ENCODE measurements around the gene ZBTB20. TPM values are rescaled to one million over a fixed set of nuclear protein-coding genes. Genes with fewer than 3 reads are reported as not detected.
A peak's percentile ranks its signal among the peaks of the same experiment; 100 is the strongest.

Gene ZBTB20
- total and polyA plus RNA-seq, 2 of the 4 experiments (the other 2 are of a cell fraction), result 0.75 to 14.7 TPM

DNA sequence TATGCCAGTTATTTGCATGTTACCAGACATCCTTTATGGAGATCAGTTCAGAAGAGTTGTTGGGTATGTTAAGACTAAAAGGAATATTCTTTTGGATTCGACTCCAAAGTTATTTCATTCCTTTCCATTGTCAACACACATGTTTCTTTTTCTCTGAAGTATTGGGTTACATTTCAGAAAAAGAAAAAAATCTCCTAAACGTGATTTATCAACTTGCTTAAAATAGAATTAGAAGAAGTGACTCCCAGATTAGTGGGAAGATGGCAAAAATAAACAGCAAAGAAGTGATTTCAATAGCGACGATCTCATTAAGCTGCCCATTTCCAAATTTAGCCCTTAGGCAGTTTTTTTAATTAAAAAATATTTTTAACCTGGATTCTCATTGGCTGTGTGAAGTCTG lies 767.8 kb downstream of the ZBTB20 start:
- Histone ChIP-seq H2AK5ac (ENCODE audit: low read depth, low read length) (no peak overlapping the region), H2BK120ac (ENCODE audit: low read depth, low read length) (no peak overlapping the region), H3K27ac (ENCODE audit: insufficient read depth, low read length) (no peak overlapping the region), H3K4me3 (ENCODE audit: insufficient read depth, low read depth, low read length) (no peak overlapping the region), H3K36me3 (ENCODE audit: control insufficient read depth, insufficient read depth, low read length) (peaks cover 5% of the 10 kb centered on the region), H3K9me3 (ENCODE audit: control insufficient read depth, insufficient read depth, low read length) (no peaks in the 10 kb centered on the region), H3K9ac (ENCODE audit: low read depth, low read length) (no peak overlapping the region), H4K20me1 (ENCODE audit: insufficient read depth, low read length) (peaks cover 3% of the 10 kb centered on the region; the same call in 1 of the 2 replicates), H3K4me2 (ENCODE audit: low read depth, low read length) (no peak overlapping the region; the same call in 1 of the 2 replicates), H2BK5ac (ENCODE audit: low read depth, low read length, poor library complexity, severe bottlenecking) (peak overlapping the region; percentile 81), H2AK9ac (replicated peaks; ENCODE audit: low read depth, low read length, poor library complexity) (no peak overlapping the region), H3K14ac (replicated peaks; ENCODE audit: low read depth, low read length) (no peak overlapping the region), H3K9me1 (ENCODE audit: insufficient read depth, low read length) (peaks cover 12% of the 10 kb centered on the region), H4K8ac (ENCODE audit: low read depth in 2 of 2, low read length in 2 of 2) (no peak overlapping the region), H4K5ac (ENCODE audit: low read depth, low read length) (no peak overlapping the region), H4K91ac (ENCODE audit: insufficient read depth, low read depth, low read length) (no peak overlapping the region), H2BK15ac (ENCODE audit: low read depth, low read length) (no peak overlapping the region), H3K56ac (ENCODE audit: extremely low read depth, insufficient read depth, low read length) (no peak overlapping the region; the same call in 1 of the 2 replicates), H3K23ac (ENCODE audit: low read depth, low read length) (no peak overlapping the region), H3K18ac (ENCODE audit: low read depth, low read length) (no peak overlapping the region), H3K27me3 (ENCODE audit: control insufficient read depth, insufficient read depth, low read length) (no peaks in the 10 kb centered on the region), H2BK20ac (ENCODE audit: low read depth, low read length) (no peak overlapping the region), H3K79me1 (ENCODE audit: low read depth in 1 of 2, low read length in 2 of 2) (peaks cover 6 to 19% of the 10 kb centered on the region in 2 experiments; a peak in 3 of 4 replicates), H3K4me1 (ENCODE audit: control insufficient read depth, insufficient read depth, low read length) (peaks cover 11% of the 10 kb centered on the region), H2AFZ (replicated peaks; ENCODE audit: low read length, poor library complexity) (no peak overlapping the region), H3K4ac (ENCODE audit: low read depth, low read length) (no peak overlapping the region)
- in situ Hi-C loops (cut with MboI; ENCODE audit: low sequenced_read_pairs) (no loop called here), intact Hi-C loops (cut with micrococcal nuclease) (no loop called here), dilution Hi-C loops (cut with HindIII; ENCODE audit: low sequenced_read_pairs, unreplicated experiment) (no loop called here)
- no TSS peak for BruUV-seq (replicated peaks)
- ATAC-seq (ENCODE audit: low read depth), result no peak
- ChIA-PET POLR2A (ENCODE audit: unreplicated experiment) (no interaction called here), CTCF (interaction anchor here (1.1 kb wide), 1 partner anchor 41 kb away, joined by 4 read pairs; no protein-coding TSS in a partner anchor)
- peak; percentile 13 for DNase-seq
- no CpG with 5 or more reads among the region's 4 CpGs for WGBS, 2 experiments (ENCODE audit: extremely low coverage in 2 of 2, insufficient read length in 1 of 2)
- TF ChIP-seq BHLHE40 (IDR thresholded peaks at IDR 0.05; ENCODE audit: low read depth, low read length) (no peak), MAZ (IDR thresholded peaks at IDR 0.05; ENCODE audit: borderline replicate concordance, low read depth, low read length) (no peak)

Measured in IMR-90 (cell line).